ENCODE results near the gene NDN. TPM values are rescaled to one million over a fixed set of nuclear protein-coding genes. Genes with fewer than 3 reads are reported as not detected.

Gene NDN
- total RNA-seq = 157 TPM

GRCh38 chr15:23687143-23687470, at the start of gene NDN:
Gene NDN, minus strand, starts transcription at chr15:23687305. Its CDS starts 88 bp downstream, at chr15:23687217.

GRCh38 chr15:23647421-23648370, 39.4 kb downstream of the NDN start, which contains the start of gene MAGEL2:
Gene MAGEL2, minus strand, starts transcription at chr15:23647867. Its CDS starts 125 bp downstream, at chr15:23647742.

Other genes with a start within 250 kb of the NDN start
- not detected for gene GOLGA6L2, start 240.1 kb downstream of the NDN start, total RNA-seq
- gene MKRN3, start 121.6 kb downstream of the NDN start, total RNA-seq = 0.93 TPM
- 5.4 TPM for gene MAGEL2, start 39.4 kb downstream of the NDN start, total RNA-seq

Measured in metanephros (tissue), 1 donor.